HG03159 (cell line): ENCODE results near the gene LMAN2L.

Experiments
- ATAC-seq: cut with Tn5 transposase; IDR thresholded peaks from one replicate; pipeline ENCODE4 v1.9.1; 2021; ENCODE audit warnings: mild to moderate bottlenecking, moderate library complexity; ENCODE audit not compliant: unreplicated experiment

Gene LMAN2L

GRCh38 chr2:96662360-96662759 is 77.5 kb downstream of the LMAN2L start:
- no peak for ATAC-seq

GRCh38 chr2:96661324-96661723 is 78.5 kb downstream of the LMAN2L start:
- no peak for ATAC-seq

DNA sequence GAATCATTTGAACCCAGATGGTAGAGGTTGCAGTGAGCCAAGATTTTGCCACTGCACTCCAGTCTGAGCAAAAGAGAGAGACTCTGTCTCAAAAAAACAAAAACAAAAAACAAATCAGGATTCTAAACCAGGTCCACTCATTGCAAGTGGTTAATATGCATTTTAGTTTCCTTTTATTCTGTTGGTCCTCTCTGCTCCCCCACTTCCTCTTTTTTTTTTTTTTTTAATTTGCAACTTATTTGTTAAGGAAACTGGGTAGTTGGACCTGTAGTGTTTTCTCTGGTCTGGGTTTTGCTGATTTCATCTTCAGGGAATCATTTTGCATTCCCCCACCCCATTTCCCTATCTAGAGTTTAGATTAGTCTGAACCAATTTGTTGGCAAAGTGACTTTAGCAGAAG is 83.3 kb downstream of the LMAN2L start:
- ATAC-seq, result no peak
